CD4-positive, alpha-beta T cell treated with Interleukin-2 at 100 ng/mL for 4 hours (primary cell): Measurements from ENCODE around the gene PSMB4.

ENCODE experiments used
- DNase-seq: peaks from one replicate; pipeline ENCODE4 v3.0.0-alpha.2; 2020; ENCODE audit warnings: low spot score

The PSMB4 gene

GRCh38 chr1:151443846-151444782 is 44.7 kb downstream of the PSMB4 start:
- peak; percentile 85 for DNase-seq

- no peak for DNase-seq
Measured at GRCh38 chr1:151444783-151445177, 45.4 kb downstream of the PSMB4 start.

GRCh38 chr1:151447696-151448095 is 48.3 kb downstream of the PSMB4 start:
- DNase-seq: no peak
